GM12878 (cell line): ENCODE measurements around the gene TEX44. TPM values are rescaled to one million over a fixed set of nuclear protein-coding genes. Genes with fewer than 3 reads are reported as not detected.

Experiments used
- BHLHE40 ChIP-seq, 2 experiments: fragments of 450-650 bp in 1 of 2; IDR thresholded peaks; 2 replicates each; pipeline ENCODE4 v1.6.1; 2011 to 2017; ENCODE audit warnings: low read depth in 2 of 2, borderline replicate concordance in 1 of 2, improper control_type of control experiment in 1 of 2, low read length in 1 of 2, mild to moderate bottlenecking in 1 of 2
- BMI1 ChIP-seq: fragments of 450-650 bp; IDR thresholded peaks from 2 replicates; pipeline ENCODE4 v1.6.1; 2016; ENCODE audit warnings: mild to moderate bottlenecking, moderate library complexity, borderline replicate concordance
- CBX5 ChIP-seq: sonication (generic); IDR thresholded peaks from 2 replicates; pipeline ENCODE4 v1.6.1; 2016; ENCODE audit warnings: low read depth, moderate library complexity, mild to moderate bottlenecking, inconsistent platforms
- DPF2 ChIP-seq: fragments of 450-650 bp; IDR thresholded peaks from 2 replicates; pipeline ENCODE4 v1.6.1; 2017; ENCODE audit warnings: mild to moderate bottlenecking
- MEF2B ChIP-seq: fragments of 450-650 bp; IDR thresholded peaks from 2 replicates; pipeline ENCODE4 v1.6.1; 2018; ENCODE audit warnings: mild to moderate bottlenecking, moderate library complexity; ENCODE audit not compliant: partially characterized antibody, poor library complexity, severe bottlenecking
- MTA2 ChIP-seq: fragments of 450-650 bp; IDR thresholded peaks from 2 replicates; pipeline ENCODE4 v1.6.1; 2016; ENCODE audit warnings: low read depth, mild to moderate bottlenecking, moderate library complexity
- MXI1 ChIP-seq: fragments of 150-350 bp; IDR thresholded peaks from 2 replicates; pipeline ENCODE4 v1.6.1; 2011; ENCODE audit warnings: low read depth, mild to moderate bottlenecking, inconsistent platforms, low read length, improper control_type of control experiment
- NR2C1 ChIP-seq: fragments of 450-650 bp; IDR thresholded peaks from 2 replicates; pipeline ENCODE4 v1.6.1; 2017; ENCODE audit warnings: antibody characterized with exemption, mild to moderate bottlenecking, moderate library complexity
- NR2F1 ChIP-seq: fragments of 450-650 bp; conservative IDR thresholded peaks from 2 replicates; pipeline ENCODE4 v1.6.1; 2017; ENCODE audit warnings: mild to moderate bottlenecking
- PAX5 ChIP-seq: IDR thresholded peaks from 2 replicates; pipeline ENCODE4 v1.6.1; 2011; ENCODE audit warnings: low read depth, low read length, borderline replicate concordance
- RELA ChIP-seq: fragments of 450-650 bp; IDR thresholded peaks from 2 replicates; pipeline ENCODE4 v1.8.0; 2014; ENCODE audit warnings: borderline replicate concordance; ENCODE audit not compliant: partially characterized antibody
- SIN3A ChIP-seq: IDR thresholded peaks from 2 replicates; pipeline ENCODE4 v1.6.1; 2012; ENCODE audit warnings: low read depth, low read length, improper control_type of control experiment
- TBL1XR1 ChIP-seq: IDR thresholded peaks from 2 replicates; pipeline ENCODE4 v1.6.1; 2012; ENCODE audit warnings: low read depth, low read length, improper control_type of control experiment
- TCF12 ChIP-seq: IDR thresholded peaks from 2 replicates; pipeline ENCODE4 v1.6.1; 2011; ENCODE audit warnings: low read depth, mild to moderate bottlenecking, low read length
- polyA plus RNA-seq, 11 experiments: library from polyadenylated mRNA; depleted of rRNA in 4 of 11; unstranded in 6 of 11; stranded (reverse) in 5 of 11; fragments of >200 nt; fragmentation: Nextera tagmentation in 4 of 11; fragmentation: Illumina TruSeq in 1 of 11; extraction: Ambion mirVana in 4 of 11; extraction: Trizol in 1 of 11; gene quantifications; 1 replicate in 1 of 11; 2 replicates in 10 of 11; pipeline versions ENCODE4 v1.2.1 to v1.2.3, GENCODE V29; 2011 to 2016; ENCODE audit warnings: inconsistent platforms in 2 of 11, missing spikeins in 2 of 11, low read depth in 1 of 11
- total RNA-seq, 4 experiments: library from RNA; depleted of rRNA in 3 of 4; stranded (reverse); fragments of >200 nt in 3 of 4; fragmentation: Illumina TruSeq in 1 of 4; extraction: Trizol in 1 of 4; gene quantifications; 2 replicates each; pipeline versions ENCODE4 v1.2.1 to v1.2.3, GENCODE V29; 2013 to 2021
- TF ChIP-seq, protein P1 (sequence below): fragments of 450-650 bp; IDR thresholded peaks from 2 replicates; pipeline ENCODE4 v1.6.1; 2017; ENCODE audit warnings: mild to moderate bottlenecking, moderate library complexity
- TF ChIP-seq, protein P2 (sequence below): fragments of 450-650 bp; IDR thresholded peaks from 2 replicates; pipeline ENCODE4 v1.6.1; 2016; ENCODE audit warnings: mild to moderate bottlenecking, moderate library complexity, borderline replicate concordance
- TF ChIP-seq, protein P3 (sequence below): fragments of 450-650 bp; formaldehyde crosslinking; IDR thresholded peaks from 2 replicates; pipeline ENCODE4 v1.4.0; 2020; ENCODE audit warnings: mild to moderate bottlenecking, moderate library complexity

TEX44 gene
- total and polyA plus RNA-seq, 10 of the 15 experiments (the other 5 are each of a cell fraction or from before 2014, with no cell fraction given), result not detected

DNA sequence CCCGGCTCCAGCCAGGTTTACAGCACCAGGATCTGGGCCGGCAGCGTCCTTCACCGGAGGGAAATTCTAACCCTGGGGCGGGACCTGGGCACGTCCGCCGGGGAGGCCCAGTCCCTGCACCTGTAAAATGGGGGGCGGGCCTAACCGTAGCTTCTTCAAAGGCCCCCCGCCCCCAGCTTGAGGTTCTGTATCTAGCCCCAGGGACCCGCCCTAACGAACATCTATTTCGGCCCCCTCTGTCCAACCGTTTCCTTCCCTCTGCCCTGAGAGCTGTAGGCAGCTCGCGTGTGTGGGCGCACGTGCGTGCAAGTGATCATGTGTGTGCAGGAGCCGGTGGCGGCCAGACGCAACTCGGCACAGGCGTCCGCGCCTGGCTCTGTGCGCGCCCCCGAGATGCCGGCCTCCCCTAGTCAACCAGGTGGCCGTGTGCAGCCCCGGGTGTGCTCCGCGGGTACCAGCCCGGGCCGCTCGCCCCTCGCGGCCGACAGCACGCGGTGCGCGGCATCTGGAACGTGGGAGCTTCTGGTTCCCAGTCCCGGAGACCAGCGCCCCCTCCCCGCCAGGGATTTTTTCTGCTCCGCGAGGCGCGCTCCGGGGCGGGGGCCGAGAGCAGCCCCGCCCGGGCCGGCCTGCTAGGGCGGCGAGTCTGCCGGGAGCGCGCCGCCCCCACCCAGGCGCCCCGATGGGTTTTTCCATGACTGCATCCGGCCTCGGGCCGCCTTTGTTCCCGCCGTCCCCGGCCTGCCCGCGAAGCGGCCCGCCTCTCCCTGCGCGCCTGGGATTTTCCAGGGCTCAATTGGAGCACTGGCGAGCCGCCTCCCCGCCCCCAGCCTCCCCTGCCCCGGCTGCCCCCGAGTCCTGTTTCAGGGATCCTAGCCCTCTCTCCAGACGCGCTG lies 21.2 kb downstream of the TEX44 start (continued):
- TF ChIP-seq MTA2, result peak; percentile 73; the same call in 1 of the 2 replicates
- peak; percentile 84 for TF ChIP-seq DPF2
- TF ChIP-seq TCF12, result peak; percentile 88; the same call in 1 of the 2 replicates
- peak; percentile 91 for TF ChIP-seq MEF2B
- no peak for TF ChIP-seq SIN3A
- TF ChIP-seq, protein P1, sequence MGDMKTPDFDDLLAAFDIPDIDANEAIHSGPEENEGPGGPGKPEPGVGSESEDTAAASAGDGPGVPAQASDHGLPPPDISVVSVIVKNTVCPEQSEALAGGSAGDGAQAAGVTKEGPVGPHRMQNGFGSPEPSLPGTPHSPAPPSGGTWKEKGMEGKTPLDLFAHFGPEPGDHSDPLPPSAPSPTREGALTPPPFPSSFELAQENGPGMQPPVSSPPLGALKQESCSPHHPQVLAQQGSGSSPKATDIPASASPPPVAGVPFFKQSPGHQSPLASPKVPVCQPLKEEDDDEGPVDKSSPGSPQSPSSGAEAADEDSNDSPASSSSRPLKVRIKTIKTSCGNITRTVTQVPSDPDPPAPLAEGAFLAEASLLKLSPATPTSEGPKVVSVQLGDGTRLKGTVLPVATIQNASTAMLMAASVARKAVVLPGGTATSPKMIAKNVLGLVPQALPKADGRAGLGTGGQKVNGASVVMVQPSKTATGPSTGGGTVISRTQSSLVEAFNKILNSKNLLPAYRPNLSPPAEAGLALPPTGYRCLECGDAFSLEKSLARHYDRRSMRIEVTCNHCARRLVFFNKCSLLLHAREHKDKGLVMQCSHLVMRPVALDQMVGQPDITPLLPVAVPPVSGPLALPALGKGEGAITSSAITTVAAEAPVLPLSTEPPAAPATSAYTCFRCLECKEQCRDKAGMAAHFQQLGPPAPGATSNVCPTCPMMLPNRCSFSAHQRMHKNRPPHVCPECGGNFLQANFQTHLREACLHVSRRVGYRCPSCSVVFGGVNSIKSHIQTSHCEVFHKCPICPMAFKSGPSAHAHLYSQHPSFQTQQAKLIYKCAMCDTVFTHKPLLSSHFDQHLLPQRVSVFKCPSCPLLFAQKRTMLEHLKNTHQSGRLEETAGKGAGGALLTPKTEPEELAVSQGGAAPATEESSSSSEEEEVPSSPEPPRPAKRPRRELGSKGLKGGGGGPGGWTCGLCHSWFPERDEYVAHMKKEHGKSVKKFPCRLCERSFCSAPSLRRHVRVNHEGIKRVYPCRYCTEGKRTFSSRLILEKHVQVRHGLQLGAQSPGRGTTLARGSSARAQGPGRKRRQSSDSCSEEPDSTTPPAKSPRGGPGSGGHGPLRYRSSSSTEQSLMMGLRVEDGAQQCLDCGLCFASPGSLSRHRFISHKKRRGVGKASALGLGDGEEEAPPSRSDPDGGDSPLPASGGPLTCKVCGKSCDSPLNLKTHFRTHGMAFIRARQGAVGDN, result peak; percentile 96
- TF ChIP-seq MXI1, result peak; percentile 87
- no peak for TF ChIP-seq CBX5
- TF ChIP-seq TBL1XR1, result peak; percentile 74; the same call in 1 of the 2 replicates
- TF ChIP-seq BMI1, result no peak
- TF ChIP-seq NR2C1, result no peak
- TF ChIP-seq NR2F1, result peak; percentile 75
- TF ChIP-seq, protein P2, sequence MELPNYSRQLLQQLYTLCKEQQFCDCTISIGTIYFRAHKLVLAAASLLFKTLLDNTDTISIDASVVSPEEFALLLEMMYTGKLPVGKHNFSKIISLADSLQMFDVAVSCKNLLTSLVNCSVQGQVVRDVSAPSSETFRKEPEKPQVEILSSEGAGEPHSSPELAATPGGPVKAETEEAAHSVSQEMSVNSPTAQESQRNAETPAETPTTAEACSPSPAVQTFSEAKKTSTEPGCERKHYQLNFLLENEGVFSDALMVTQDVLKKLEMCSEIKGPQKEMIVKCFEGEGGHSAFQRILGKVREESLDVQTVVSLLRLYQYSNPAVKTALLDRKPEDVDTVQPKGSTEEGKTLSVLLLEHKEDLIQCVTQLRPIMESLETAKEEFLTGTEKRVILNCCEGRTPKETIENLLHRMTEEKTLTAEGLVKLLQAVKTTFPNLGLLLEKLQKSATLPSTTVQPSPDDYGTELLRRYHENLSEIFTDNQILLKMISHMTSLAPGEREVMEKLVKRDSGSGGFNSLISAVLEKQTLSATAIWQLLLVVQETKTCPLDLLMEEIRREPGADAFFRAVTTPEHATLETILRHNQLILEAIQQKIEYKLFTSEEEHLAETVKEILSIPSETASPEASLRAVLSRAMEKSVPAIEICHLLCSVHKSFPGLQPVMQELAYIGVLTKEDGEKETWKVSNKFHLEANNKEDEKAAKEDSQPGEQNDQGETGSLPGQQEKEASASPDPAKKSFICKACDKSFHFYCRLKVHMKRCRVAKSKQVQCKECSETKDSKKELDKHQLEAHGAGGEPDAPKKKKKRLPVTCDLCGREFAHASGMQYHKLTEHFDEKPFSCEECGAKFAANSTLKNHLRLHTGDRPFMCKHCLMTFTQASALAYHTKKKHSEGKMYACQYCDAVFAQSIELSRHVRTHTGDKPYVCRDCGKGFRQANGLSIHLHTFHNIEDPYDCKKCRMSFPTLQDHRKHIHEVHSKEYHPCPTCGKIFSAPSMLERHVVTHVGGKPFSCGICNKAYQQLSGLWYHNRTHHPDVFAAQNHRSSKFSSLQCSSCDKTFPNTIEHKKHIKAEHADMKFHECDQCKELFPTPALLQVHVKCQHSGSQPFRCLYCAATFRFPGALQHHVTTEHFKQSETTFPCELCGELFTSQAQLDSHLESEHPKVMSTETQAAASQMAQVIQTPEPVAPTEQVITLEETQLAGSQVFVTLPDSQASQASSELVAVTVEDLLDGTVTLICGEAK, result no peak
- TF ChIP-seq PAX5, result peak; percentile 91
- TF ChIP-seq RELA, result peak; percentile 60
- TF ChIP-seq BHLHE40 (IDR thresholded peaks at IDR 0.05; ENCODE audit: borderline replicate concordance in 1 of 2, low read depth in 2 of 2, low read length in 1 of 2), result peak; percentile 100
- TF ChIP-seq, protein P3, sequence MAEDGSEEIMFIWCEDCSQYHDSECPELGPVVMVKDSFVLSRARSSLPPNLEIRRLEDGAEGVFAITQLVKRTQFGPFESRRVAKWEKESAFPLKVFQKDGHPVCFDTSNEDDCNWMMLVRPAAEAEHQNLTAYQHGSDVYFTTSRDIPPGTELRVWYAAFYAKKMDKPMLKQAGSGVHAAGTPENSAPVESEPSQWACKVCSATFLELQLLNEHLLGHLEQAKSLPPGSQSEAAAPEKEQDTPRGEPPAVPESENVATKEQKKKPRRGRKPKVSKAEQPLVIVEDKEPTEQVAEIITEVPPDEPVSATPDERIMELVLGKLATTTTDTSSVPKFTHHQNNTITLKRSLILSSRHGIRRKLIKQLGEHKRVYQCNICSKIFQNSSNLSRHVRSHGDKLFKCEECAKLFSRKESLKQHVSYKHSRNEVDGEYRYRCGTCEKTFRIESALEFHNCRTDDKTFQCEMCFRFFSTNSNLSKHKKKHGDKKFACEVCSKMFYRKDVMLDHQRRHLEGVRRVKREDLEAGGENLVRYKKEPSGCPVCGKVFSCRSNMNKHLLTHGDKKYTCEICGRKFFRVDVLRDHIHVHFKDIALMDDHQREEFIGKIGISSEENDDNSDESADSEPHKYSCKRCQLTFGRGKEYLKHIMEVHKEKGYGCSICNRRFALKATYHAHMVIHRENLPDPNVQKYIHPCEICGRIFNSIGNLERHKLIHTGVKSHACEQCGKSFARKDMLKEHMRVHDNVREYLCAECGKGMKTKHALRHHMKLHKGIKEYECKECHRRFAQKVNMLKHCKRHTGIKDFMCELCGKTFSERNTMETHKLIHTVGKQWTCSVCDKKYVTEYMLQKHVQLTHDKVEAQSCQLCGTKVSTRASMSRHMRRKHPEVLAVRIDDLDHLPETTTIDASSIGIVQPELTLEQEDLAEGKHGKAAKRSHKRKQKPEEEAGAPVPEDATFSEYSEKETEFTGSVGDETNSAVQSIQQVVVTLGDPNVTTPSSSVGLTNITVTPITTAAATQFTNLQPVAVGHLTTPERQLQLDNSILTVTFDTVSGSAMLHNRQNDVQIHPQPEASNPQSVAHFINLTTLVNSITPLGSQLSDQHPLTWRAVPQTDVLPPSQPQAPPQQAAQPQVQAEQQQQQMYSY, result no peak
